ENCODE results near the gene DNM1L.

- no peak for TF ChIP-seq CTCF (IDR thresholded peaks at IDR 0.05 in 2 of 3, conservative IDR thresholded peaks at IDR 0.05 in 1 of 3; ENCODE audit: control insufficient read depth in 2 of 3, extremely low read depth in 1 of 3, insufficient read depth in 1 of 3, low read depth in 3 of 3, low read length in 3 of 3)
- TF ChIP-seq RB1 (IDR thresholded peaks at IDR 0.05; ENCODE audit: borderline replicate concordance): no peak
- no peak for TF ChIP-seq CREB1 (IDR thresholded peaks at IDR 0.05; ENCODE audit: low read depth)
- TF ChIP-seq MLLT1 (IDR thresholded peaks at IDR 0.05): no peak
- no peak for TF ChIP-seq BHLHE40 (IDR thresholded peaks at IDR 0.05; ENCODE audit: borderline replicate concordance in 1 of 2, low read depth in 2 of 2, low read length in 1 of 2)
- no peak for TF ChIP-seq ZNF217 (IDR thresholded peaks at IDR 0.05)
- TF ChIP-seq CUX1 (IDR thresholded peaks at IDR 0.05; ENCODE audit: insufficient replicate concordance, low read depth, low read length): no peak
- TF ChIP-seq ZNF24 (IDR thresholded peaks at IDR 0.05): peak; percentile 45; the same call in 1 of the 2 replicates
- TF ChIP-seq SRF (IDR thresholded peaks at IDR 0.05; ENCODE audit: low read depth in 2 of 2, low read length in 2 of 2): no peak
Observed at GRCh38 chr12:32695787-32696186, 16.7 kb downstream of the DNM1L start.

All from GM12878 (cell line).